ENCODE results near the gene SH2D6.

Gene SH2D6

DNA sequence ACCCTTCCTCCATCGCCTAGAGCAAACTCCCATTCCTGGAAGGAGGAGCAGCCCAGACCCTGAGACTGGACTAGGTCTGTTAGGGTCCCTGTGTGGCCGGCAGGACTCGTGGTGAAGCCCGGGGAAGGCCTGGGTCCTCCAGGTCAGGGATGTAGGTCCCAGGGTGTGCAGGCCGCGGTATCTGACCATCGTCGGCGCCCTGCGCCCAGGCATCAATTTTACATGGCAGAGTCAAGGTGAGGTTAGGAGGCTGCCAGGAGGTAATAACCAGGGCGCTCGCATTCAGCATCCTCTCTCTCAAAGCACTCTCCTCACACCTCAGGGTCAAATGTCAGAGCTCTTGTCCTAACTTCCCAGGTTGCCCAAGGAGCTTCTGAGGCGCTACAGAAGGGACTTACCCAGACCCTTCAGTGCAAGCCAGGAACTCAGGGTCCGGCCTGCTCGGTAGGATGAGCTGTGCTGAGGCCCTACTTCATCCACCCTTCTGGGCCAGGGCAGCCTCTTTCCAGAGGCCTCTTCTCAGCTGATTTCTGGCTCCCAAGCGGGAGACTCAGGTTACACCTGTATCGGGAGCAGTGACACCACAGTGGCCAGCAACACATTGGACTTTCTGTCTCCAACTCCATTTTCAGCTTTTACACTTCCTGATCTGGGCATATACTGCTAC is 628 bp downstream of the SH2D6 start:
- peak overlapping the region; percentile 93 for H3K27ac ChIP-seq (ENCODE audit: extremely low read depth, low read depth, low read length)
- no peaks in the 10 kb centered on the region for H3K36me3 ChIP-seq (ENCODE audit: control insufficient read depth in 2 of 2, insufficient read depth in 1 of 2, low read length in 2 of 2)
- TF ChIP-seq, protein P1, sequence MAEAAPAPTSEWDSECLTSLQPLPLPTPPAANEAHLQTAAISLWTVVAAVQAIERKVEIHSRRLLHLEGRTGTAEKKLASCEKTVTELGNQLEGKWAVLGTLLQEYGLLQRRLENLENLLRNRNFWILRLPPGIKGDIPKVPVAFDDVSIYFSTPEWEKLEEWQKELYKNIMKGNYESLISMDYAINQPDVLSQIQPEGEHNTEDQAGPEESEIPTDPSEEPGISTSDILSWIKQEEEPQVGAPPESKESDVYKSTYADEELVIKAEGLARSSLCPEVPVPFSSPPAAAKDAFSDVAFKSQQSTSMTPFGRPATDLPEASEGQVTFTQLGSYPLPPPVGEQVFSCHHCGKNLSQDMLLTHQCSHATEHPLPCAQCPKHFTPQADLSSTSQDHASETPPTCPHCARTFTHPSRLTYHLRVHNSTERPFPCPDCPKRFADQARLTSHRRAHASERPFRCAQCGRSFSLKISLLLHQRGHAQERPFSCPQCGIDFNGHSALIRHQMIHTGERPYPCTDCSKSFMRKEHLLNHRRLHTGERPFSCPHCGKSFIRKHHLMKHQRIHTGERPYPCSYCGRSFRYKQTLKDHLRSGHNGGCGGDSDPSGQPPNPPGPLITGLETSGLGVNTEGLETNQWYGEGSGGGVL (tag by site-specific recombination; IDR thresholded peaks at IDR 0.05), result 0 out of 2 replicates have a peak, but pooled peaks have one; percentile 3
- TF ChIP-seq RBAK (tag by site-specific recombination; IDR thresholded peaks at IDR 0.05), result no peak
- H3K4me3 ChIP-seq (ENCODE audit: low read depth, low read length), result peak overlapping the region; percentile 57
- ChIA-PET CTCF (interaction anchor here (0.6 to 4.2 kb wide), 24 partner anchors 11 to 464 kb away, joined by 3 to 144 read pairs (median 4); partner anchors contain the start of genes GGCX, MAT2A and TMEM150A), POLR2A (interaction anchor here (0.6 to 6.2 kb wide), 14 partner anchors 18 to 279 kb away, joined by 3 to 87 read pairs (median 6); partner anchors contain the start of genes C2orf68, ELMOD3, GGCX and MAT2A)
- H3K9me3 ChIP-seq (ENCODE audit: control insufficient read depth, insufficient read depth, low read depth, low read length), result no peaks in the 10 kb centered on the region
- H3K4me1 ChIP-seq (ENCODE audit: control insufficient read depth, insufficient read depth, low read length), result peaks cover 4% of the 10 kb centered on the region

DNA sequence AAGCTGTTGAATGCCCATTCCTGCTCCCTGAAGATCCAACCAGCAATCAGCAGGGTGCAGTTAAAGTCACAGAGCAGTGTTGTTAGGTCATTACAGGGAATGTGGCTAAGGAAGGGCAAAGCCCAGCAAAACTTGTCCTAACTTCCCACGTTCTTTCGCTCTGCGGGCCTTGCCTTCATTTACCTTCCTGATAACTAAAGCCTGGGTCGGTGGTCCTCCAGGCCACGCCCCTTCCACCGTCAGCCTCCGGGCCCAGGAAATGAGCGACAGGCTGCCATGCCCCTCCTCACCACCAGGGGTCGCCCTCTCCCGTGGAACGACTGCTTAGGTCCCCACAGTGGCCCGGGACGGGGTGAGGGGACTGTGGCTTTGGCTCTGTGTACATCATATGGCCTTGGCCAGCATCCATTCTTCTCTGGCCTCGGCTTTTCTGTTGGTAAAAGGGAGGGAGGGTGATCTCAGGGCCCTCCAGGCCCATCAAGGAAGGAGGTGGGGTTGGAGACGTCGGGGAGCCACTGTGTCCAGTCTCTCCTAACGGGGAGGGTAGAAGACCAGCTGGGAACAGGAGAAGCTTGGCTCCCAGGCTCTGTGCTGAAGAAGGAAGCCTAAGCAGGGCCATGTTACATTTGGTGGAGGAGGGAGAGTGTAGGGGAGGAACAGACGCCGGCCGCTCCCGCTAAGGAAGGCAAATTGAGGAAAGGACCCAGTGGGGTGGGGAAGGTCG is 2.2 kb downstream of the SH2D6 start:
- POLR2A ChIA-PET, result interaction anchor here (0.6 to 6.2 kb wide), 7 partner anchors 23 to 130 kb away, joined by 3 to 87 read pairs (median 6); partner anchors contain the start of gene MAT2A
- H3K4me1 ChIP-seq (ENCODE audit: control insufficient read depth, insufficient read depth, low read length), result peaks cover 4% of the 10 kb centered on the region
- no peaks in the 10 kb centered on the region for H3K36me3 ChIP-seq (ENCODE audit: control insufficient read depth in 2 of 2, insufficient read depth in 1 of 2, low read length in 2 of 2)
- CTCF ChIA-PET, result interaction anchor here (0.6 to 4.2 kb wide), 28 partner anchors 9 to 898 kb away, joined by 3 to 144 read pairs (median 4); partner anchors contain the start of genes GGCX, MAT2A and RNF181
- H3K4me3 ChIP-seq (ENCODE audit: low read depth, low read length), result no peak overlapping the region
- H3K27ac ChIP-seq (ENCODE audit: extremely low read depth, low read depth, low read length), result no peak overlapping the region
- no peaks in the 10 kb centered on the region for H3K9me3 ChIP-seq (ENCODE audit: control insufficient read depth, insufficient read depth, low read depth, low read length)
- TF ChIP-seq ZNF791 (tag by site-specific recombination; IDR thresholded peaks at IDR 0.05) (no peak), BCL11B (tag by site-specific recombination; IDR thresholded peaks at IDR 0.05; ENCODE audit: low read depth) (no peak), SP7 (tag by site-specific recombination; IDR thresholded peaks at IDR 0.05) (peak; percentile 54; the same call in 1 of the 2 replicates), SCRT2 (tag by site-specific recombination; IDR thresholded peaks at IDR 0.05) (peak; percentile 44; the same call in 1 of the 2 replicates), WT1 (tag by site-specific recombination; IDR thresholded peaks at IDR 0.05) (no peak), ZBTB17 (tag by site-specific recombination; IDR thresholded peaks at IDR 0.05) (peak; percentile 51; the same call in 1 of the 2 replicates), ZNF335 (tag by site-specific recombination; conservative IDR thresholded peaks at IDR 0.05) (peak; percentile 48), KLF9 (tag by site-specific recombination; IDR thresholded peaks at IDR 0.05; ENCODE audit: low read depth) (peak; percentile 78), ZBTB20 (tag by site-specific recombination; IDR thresholded peaks at IDR 0.05) (no peak), ZNF2 (tag by site-specific recombination; IDR thresholded peaks at IDR 0.05) (0 out of 2 replicates have a peak, but pooled peaks have one; percentile 56), OVOL3 (tag by site-specific recombination; IDR thresholded peaks at IDR 0.05) (no peak), KLF8 (tag by site-specific recombination; IDR thresholded peaks at IDR 0.05) (0 out of 2 replicates have a peak, but pooled peaks have one; percentile 13), SP3 (tag by site-specific recombination; IDR thresholded peaks at IDR 0.05) (peak; percentile 42)
- TF ChIP-seq, protein P2, sequence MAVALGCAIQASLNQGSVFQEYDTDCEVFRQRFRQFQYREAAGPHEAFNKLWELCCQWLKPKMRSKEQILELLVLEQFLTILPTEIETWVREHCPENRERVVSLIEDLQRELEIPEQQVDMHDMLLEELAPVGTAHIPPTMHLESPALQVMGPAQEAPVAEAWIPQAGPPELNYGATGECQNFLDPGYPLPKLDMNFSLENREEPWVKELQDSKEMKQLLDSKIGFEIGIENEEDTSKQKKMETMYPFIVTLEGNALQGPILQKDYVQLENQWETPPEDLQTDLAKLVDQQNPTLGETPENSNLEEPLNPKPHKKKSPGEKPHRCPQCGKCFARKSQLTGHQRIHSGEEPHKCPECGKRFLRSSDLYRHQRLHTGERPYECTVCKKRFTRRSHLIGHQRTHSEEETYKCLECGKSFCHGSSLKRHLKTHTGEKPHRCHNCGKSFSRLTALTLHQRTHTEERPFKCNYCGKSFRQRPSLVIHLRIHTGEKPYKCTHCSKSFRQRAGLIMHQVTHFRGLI (tag by site-specific recombination; IDR thresholded peaks at IDR 0.05), result no peak
- TF ChIP-seq, protein P3, sequence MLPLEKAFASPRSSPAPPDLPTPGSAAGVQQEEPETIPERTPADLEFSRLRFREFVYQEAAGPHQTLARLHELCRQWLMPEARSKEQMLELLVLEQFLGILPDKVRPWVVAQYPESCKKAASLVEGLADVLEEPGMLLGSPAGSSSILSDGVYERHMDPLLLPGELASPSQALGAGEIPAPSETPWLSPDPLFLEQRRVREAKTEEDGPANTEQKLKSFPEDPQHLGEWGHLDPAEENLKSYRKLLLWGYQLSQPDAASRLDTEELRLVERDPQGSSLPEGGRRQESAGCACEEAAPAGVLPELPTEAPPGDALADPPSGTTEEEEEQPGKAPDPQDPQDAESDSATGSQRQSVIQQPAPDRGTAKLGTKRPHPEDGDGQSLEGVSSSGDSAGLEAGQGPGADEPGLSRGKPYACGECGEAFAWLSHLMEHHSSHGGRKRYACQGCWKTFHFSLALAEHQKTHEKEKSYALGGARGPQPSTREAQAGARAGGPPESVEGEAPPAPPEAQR (tag by site-specific recombination; IDR thresholded peaks at IDR 0.05), result no peak
- TF ChIP-seq, protein P4, sequence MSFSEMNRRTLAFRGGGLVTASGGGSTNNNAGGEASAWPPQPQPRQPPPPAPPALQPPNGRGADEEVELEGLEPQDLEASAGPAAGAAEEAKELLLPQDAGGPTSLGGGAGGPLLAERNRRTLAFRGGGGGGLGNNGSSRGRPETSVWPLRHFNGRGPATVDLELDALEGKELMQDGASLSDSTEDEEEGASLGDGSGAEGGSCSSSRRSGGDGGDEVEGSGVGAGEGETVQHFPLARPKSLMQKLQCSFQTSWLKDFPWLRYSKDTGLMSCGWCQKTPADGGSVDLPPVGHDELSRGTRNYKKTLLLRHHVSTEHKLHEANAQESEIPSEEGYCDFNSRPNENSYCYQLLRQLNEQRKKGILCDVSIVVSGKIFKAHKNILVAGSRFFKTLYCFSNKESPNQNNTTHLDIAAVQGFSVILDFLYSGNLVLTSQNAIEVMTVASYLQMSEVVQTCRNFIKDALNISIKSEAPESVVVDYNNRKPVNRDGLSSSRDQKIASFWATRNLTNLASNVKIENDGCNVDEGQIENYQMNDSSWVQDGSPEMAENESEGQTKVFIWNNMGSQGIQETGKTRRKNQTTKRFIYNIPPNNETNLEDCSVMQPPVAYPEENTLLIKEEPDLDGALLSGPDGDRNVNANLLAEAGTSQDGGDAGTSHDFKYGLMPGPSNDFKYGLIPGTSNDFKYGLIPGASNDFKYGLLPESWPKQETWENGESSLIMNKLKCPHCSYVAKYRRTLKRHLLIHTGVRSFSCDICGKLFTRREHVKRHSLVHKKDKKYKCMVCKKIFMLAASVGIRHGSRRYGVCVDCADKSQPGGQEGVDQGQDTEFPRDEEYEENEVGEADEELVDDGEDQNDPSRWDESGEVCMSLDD (tag by site-specific recombination; IDR thresholded peaks at IDR 0.05), result 0 out of 2 replicates have a peak, but pooled peaks have one; percentile 19
- TF ChIP-seq, protein P5, sequence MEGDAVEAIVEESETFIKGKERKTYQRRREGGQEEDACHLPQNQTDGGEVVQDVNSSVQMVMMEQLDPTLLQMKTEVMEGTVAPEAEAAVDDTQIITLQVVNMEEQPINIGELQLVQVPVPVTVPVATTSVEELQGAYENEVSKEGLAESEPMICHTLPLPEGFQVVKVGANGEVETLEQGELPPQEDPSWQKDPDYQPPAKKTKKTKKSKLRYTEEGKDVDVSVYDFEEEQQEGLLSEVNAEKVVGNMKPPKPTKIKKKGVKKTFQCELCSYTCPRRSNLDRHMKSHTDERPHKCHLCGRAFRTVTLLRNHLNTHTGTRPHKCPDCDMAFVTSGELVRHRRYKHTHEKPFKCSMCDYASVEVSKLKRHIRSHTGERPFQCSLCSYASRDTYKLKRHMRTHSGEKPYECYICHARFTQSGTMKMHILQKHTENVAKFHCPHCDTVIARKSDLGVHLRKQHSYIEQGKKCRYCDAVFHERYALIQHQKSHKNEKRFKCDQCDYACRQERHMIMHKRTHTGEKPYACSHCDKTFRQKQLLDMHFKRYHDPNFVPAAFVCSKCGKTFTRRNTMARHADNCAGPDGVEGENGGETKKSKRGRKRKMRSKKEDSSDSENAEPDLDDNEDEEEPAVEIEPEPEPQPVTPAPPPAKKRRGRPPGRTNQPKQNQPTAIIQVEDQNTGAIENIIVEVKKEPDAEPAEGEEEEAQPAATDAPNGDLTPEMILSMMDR (tag by site-specific recombination; IDR thresholded peaks at IDR 0.05), result peak; percentile 97
- TF ChIP-seq, protein P6, sequence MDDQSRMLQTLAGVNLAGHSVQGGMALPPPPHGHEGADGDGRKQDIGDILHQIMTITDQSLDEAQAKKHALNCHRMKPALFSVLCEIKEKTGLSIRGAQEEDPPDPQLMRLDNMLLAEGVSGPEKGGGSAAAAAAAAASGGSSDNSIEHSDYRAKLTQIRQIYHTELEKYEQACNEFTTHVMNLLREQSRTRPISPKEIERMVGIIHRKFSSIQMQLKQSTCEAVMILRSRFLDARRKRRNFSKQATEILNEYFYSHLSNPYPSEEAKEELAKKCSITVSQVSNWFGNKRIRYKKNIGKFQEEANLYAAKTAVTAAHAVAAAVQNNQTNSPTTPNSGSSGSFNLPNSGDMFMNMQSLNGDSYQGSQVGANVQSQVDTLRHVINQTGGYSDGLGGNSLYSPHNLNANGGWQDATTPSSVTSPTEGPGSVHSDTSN (CRISPR knock-in tag; IDR thresholded peaks at IDR 0.05), result 0 out of 2 replicates have a peak, but pooled peaks have one; percentile 45

Measured in HEK293 (cell line).